CD8-positive, alpha-beta memory T cell (primary cell): Measurements from ENCODE around the gene ARHGAP27. TPM values are rescaled to one million over a fixed set of nuclear protein-coding genes. Genes with fewer than 3 reads are reported as not detected.

ENCODE experiments used
- CTCF ChIA-PET: fragments of 350-600 bp; sonication (Branson Sonifier 250); formaldehyde crosslinking; loops from one replicate; lab custom pipeline; 2021; ENCODE audit warnings: antibody characterized with exemption; lab: Charles Lee
- POLR2A ChIA-PET: fragments of 350-600 bp; sonication (Branson Sonifier 250); formaldehyde crosslinking; loops from one replicate; lab custom pipeline; 2021; ENCODE audit warnings: antibody characterized with exemption; lab: Charles Lee
- DNase-seq, 5 donors: peaks; one replicate each; pipeline versions ENCODE4 v3.0.0 to v3.0.0-alpha.2; 2020 to 2022; ENCODE audit warnings: mixed read lengths in 1 of 5
- H3K27ac ChIP-seq: one replicate; pipeline ENCODE4 v1.7.0; 2013; ENCODE audit warnings: low read depth, mild to moderate bottlenecking, low read length, moderate library complexity
- H3K27me3 ChIP-seq: 2 replicates; pipeline ENCODE4 v1.7.0; 2013; ENCODE audit warnings: low read length, mild to moderate bottlenecking; ENCODE audit not compliant: insufficient read depth, poor library complexity, severe bottlenecking
- H3K36me3 ChIP-seq: 2 replicates; pipeline ENCODE4 v1.7.0; 2013; ENCODE audit warnings: mild to moderate bottlenecking, low read length, moderate library complexity; ENCODE audit not compliant: insufficient read depth
- H3K4me1 ChIP-seq: 2 replicates; pipeline ENCODE4 v1.7.0; 2013; ENCODE audit warnings: mild to moderate bottlenecking, low read length, moderate library complexity; ENCODE audit not compliant: insufficient read depth
- H3K4me3 ChIP-seq: 2 replicates; pipeline ENCODE4 v1.7.0; 2013; ENCODE audit warnings: mild to moderate bottlenecking, low read length
- H3K9me3 ChIP-seq: 2 replicates; pipeline ENCODE4 v1.7.0; 2013; ENCODE audit warnings: mild to moderate bottlenecking, low read length
- H3K27ac Mint-ChIP-seq, 8 donors: one replicate each; pipeline ENCODE4 v1.8.0; 2020 to 2021; ENCODE audit warnings: mixed read lengths in 8 of 8, mild to moderate bottlenecking in 6 of 8, inconsistent platforms in 3 of 8, moderate library complexity in 3 of 8
- H3K27me3 Mint-ChIP-seq, 2 donors: one replicate each; pipeline ENCODE4 v1.8.0; 2020 to 2021; ENCODE audit warnings: mixed read lengths in 2 of 2, mild to moderate bottlenecking in 1 of 2, moderate library complexity in 1 of 2
- H3K36me3 Mint-ChIP-seq, 3 donors: one replicate each; pipeline ENCODE4 v1.8.0; 2020 to 2021; ENCODE audit warnings: mixed read lengths in 3 of 3, inconsistent platforms in 1 of 3, mild to moderate bottlenecking in 1 of 3
- H3K4me1 Mint-ChIP-seq, 3 donors: one replicate each; pipeline ENCODE4 v1.8.0; 2020 to 2021; ENCODE audit warnings: mixed read lengths in 3 of 3, inconsistent platforms in 1 of 3, mild to moderate bottlenecking in 1 of 3
- H3K4me3 Mint-ChIP-seq, 7 donors: one replicate each; pipeline ENCODE4 v1.8.0; 2020 to 2021; ENCODE audit warnings: mixed read lengths in 7 of 7, mild to moderate bottlenecking in 6 of 7, moderate library complexity in 4 of 7, inconsistent platforms in 2 of 7
- H3K9me3 Mint-ChIP-seq, 5 donors: one replicate each; pipeline ENCODE4 v1.8.0; 2020 to 2022; ENCODE audit warnings: mixed read lengths in 5 of 5, mild to moderate bottlenecking in 3 of 5, moderate library complexity in 2 of 5, inconsistent platforms in 1 of 5
- polyA plus RNA-seq: library from polyadenylated mRNA; unstranded; fragments of 300-500 nt; fragmentation: Illumina TruSeq; gene quantifications from one replicate; pipeline ENCODE4 v1.2.3, GENCODE V29; 2021
- total RNA-seq, 2 experiments: library from RNA; stranded (reverse); gene quantifications; one replicate each; pipeline ENCODE4 v1.2.3, GENCODE V29; 2021

Gene ARHGAP27
- total and polyA plus RNA-seq, 3 experiments from 2014 or later = 32.3 to 43.8 (median 39.9) TPM

DNA sequence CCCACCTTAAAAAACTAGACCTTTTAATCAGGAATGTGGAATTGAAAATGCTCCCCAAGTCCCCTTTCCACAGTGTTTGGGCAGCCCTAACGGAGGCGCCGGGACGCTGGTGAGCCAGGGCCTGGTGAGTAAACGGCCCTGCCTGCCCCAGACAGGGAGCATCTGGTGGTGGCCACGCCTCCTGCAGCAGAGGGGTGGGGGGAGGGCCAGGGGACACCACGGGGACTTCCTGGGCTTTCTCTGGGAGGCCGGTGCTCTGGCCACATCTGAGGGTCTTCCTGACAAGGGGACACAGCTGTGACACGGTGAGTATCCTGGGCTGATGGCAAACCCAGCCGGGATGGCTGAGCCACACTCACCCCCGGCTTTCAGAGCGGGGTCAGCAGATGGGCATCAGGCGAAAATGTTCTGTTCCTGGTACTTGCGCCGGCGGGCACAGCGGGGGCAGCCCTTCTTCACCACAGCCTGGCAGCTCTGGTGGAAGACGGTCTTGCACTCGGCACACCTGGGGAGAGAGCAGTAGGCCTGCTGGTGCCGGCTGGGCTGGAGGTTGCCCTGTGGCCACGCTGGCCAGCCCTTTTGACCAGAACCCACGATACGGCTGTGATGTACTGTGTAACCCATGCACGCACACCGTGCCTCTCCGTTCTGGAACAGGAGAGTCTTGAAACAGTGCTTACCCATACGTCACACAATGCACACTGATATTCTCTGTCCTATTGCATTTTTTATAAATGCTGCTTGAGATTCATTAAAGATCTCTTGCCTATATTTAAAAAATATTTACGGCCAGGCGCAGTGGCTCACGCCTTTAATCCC, 5.0 kb upstream of the ARHGAP27 start:
- H3K9me3 Mint-ChIP-seq = no peaks in the 10 kb centered on the region
- no peaks in the 10 kb centered on the region for H3K27me3 Mint-ChIP-seq
- no peaks in the 10 kb centered on the region for H3K27me3 ChIP-seq
- no peaks in the 10 kb centered on the region for H3K9me3 ChIP-seq
- H3K4me3 ChIP-seq = no peak overlapping the region
- peak in 1 of 5 donors; percentile 36 for DNase-seq
- peaks cover 0 to 43% (median 0%) of the 10 kb centered on the region in 3 donors for H3K36me3 Mint-ChIP-seq
- peaks cover 2 to 4% (median 4%) of the 10 kb centered on the region in 3 donors for H3K4me1 Mint-ChIP-seq
- H3K36me3 ChIP-seq = peaks cover 8% of the 10 kb centered on the region
- H3K27ac Mint-ChIP-seq = no peak overlapping the region
- POLR2A ChIA-PET = no interaction called here
- H3K27ac ChIP-seq = no peak overlapping the region
- H3K4me1 ChIP-seq = no peaks in the 10 kb centered on the region
- no peak overlapping the region for H3K4me3 Mint-ChIP-seq
- CTCF ChIA-PET = no interaction called here

DNA sequence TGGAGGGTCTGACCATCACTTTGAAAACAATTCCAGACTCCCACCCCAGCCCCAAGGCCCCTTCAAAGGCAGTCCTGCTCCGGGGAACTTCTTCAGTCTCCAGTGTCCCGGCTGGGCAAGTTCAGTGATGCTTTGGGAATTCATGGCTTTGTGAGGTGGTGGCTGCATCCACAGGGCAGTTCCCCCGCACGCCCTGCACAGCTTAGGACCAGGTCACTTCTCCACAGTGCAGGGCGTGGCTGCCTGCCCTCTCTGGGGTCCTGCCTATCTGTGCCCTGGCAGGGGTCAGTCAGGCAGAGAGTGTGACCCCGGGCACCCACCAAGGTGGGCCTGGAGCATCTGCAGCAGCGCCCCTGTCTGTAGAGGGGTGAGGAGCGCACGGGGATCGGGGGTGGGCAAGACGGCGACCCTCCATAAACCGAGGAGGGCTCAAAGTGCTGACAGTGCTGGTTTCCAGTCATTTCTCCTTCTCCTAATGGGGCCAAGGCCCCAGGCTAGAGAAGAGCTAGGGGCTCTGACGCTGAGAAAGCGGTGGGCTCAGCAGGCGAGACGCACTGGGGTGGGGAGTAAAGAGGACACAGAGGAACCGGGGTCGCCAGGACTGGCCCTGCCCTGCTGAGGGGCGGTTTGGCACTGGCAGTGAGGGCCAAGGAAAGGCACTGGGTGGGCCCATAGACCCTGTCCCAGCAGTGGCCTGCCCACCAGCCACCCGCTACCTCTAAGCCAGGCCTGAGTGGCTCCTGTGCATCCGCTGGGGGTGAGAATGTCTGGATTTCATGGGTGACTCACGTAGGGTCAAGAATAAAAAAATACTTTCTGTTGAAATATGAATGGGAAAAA, 4.2 kb upstream of the ARHGAP27 start:
- peaks cover 3% of the 10 kb centered on the region for H3K4me1 ChIP-seq
- peaks cover 8% of the 10 kb centered on the region for H3K36me3 ChIP-seq
- H3K9me3 ChIP-seq = no peaks in the 10 kb centered on the region
- Mint-ChIP-seq H3K27me3 (no peaks in the 10 kb centered on the region), H3K4me3 (no peak overlapping the region), H3K27ac (no peak overlapping the region), H3K9me3 (no peaks in the 10 kb centered on the region), H3K36me3 (peaks cover 0 to 41% (median 0%) of the 10 kb centered on the region in 3 donors), H3K4me1 (peaks cover 2 to 4% (median 4%) of the 10 kb centered on the region in 3 donors)
- peak in 1 of 5 donors; percentile 38 for DNase-seq
- H3K4me3 ChIP-seq = no peak overlapping the region
- ChIA-PET POLR2A (no interaction called here), CTCF (no interaction called here)
- H3K27me3 ChIP-seq = no peaks in the 10 kb centered on the region
- H3K27ac ChIP-seq = no peak overlapping the region

DNA sequence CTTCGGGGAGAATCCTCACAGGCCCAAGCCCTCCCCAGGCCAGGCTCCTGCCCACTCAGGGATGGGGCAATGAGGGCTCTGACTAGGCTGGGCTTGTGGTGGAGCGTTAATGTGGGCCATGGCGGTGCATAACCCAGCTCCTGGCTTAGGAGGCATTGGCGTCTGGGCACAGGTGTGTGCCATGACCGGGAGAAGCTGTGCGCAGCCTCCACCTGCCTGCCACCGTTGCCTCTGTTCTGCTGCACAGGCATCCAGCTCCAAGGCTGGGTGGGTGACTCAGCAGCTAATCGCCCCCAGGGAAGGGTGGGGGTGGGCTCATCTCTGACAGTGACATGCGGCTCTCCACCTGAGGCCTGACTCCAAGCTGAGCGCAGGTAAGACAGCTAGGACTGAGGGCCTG, 3.5 kb upstream of the ARHGAP27 start:
- DNase-seq = peak in 1 of 5 donors; percentile 24
- Mint-ChIP-seq H3K36me3 (peaks cover 0 to 41% (median 0%) of the 10 kb centered on the region in 3 donors), H3K4me1 (peaks cover 4 to 8% (median 4%) of the 10 kb centered on the region in 3 donors), H3K27me3 (no peaks in the 10 kb centered on the region), H3K9me3 (no peaks in the 10 kb centered on the region), H3K27ac (peak overlapping the region in 1 of 8 donors; percentile 88), H3K4me3 (no peak overlapping the region)
- POLR2A ChIA-PET = interaction anchor here (0.5 kb wide), 1 partner anchor 396 kb away, joined by 3 read pairs; no protein-coding TSS in a partner anchor
- peaks cover 8% of the 10 kb centered on the region for H3K36me3 ChIP-seq
- H3K27ac ChIP-seq = no peak overlapping the region
- CTCF ChIA-PET = no interaction called here
- H3K9me3 ChIP-seq = no peaks in the 10 kb centered on the region
- no peaks in the 10 kb centered on the region for H3K27me3 ChIP-seq
- H3K4me3 ChIP-seq = no peak overlapping the region
- peaks cover 5% of the 10 kb centered on the region for H3K4me1 ChIP-seq

DNA sequence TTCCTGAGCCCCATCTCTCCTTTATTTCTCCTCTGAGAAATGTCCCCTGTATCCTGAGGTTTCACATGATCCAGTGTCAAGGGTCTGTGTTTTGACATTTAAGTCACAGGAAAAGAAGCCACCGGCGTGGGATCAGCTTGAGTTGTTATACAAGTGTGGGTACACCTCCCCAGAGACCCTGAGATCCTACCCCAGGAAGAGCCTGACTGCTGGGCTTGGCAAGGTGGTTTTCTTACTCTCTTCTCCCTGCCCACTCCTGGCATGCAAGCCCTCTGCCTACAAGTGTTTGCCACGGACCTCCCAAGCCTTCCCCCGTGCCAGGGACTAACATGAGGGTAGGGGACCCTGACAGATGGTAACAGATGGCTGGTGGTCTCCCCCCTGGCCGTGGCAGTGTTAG, 2.8 kb upstream of the ARHGAP27 start:
- H3K9me3 ChIP-seq = no peaks in the 10 kb centered on the region
- peaks cover 7% of the 10 kb centered on the region for H3K4me1 ChIP-seq
- no peaks in the 10 kb centered on the region for H3K27me3 ChIP-seq
- H3K9me3 Mint-ChIP-seq = no peaks in the 10 kb centered on the region
- peaks cover 8% of the 10 kb centered on the region for H3K36me3 ChIP-seq
- DNase-seq = peak in 1 of 5 donors; percentile 38
- peaks cover 10 to 15% (median 10%) of the 10 kb centered on the region in 3 donors for H3K4me1 Mint-ChIP-seq
- H3K27ac ChIP-seq = no peak overlapping the region
- H3K36me3 Mint-ChIP-seq = peaks cover 0 to 41% (median 0%) of the 10 kb centered on the region in 3 donors
- peak overlapping the region in 6 of 8 donors; percentile 37 to 87 (median 76) for H3K27ac Mint-ChIP-seq
- CTCF ChIA-PET = no interaction called here
- POLR2A ChIA-PET = no interaction called here
- H3K27me3 Mint-ChIP-seq = no peaks in the 10 kb centered on the region
- peak overlapping the region in 2 of 7 donors; percentile 50 to 54 for H3K4me3 Mint-ChIP-seq
- H3K4me3 ChIP-seq = no peak overlapping the region

DNA sequence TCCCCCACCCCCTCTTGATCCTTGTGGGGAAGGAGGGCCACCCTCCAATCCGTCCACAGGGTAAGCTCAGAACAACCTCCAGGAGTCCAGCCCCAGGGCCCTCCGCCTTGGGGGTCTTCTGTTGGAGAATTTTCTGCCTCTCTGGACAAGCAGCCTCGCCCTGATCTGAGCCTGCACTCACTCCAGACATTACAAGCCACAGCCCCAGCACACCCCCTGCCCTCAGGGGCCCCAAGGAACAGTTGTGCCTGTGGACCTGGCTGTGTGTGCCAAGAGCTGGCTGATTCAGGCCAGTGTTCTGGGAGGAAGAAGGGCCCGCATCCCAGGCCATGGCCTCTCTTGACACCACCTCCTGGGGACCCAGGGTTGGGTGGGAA, 477 bp upstream of the ARHGAP27 start:
- Histone ChIP-seq H3K4me3 (no peak overlapping the region), H3K36me3 (no peaks in the 10 kb centered on the region), H3K27me3 (no peaks in the 10 kb centered on the region), H3K27ac (no peak overlapping the region), H3K4me1 (peaks cover 15% of the 10 kb centered on the region), H3K9me3 (no peaks in the 10 kb centered on the region)
- DNase-seq = peak in 1 of 5 donors; percentile 41
- ChIA-PET POLR2A (no interaction called here), CTCF (no interaction called here)
- H3K36me3 Mint-ChIP-seq = peaks cover 0 to 24% (median 0%) of the 10 kb centered on the region in 3 donors
- peak overlapping the region; percentile 58 to 81 (median 71) for H3K4me3 Mint-ChIP-seq
- peaks cover 18 to 29% (median 19%) of the 10 kb centered on the region in 3 donors for H3K4me1 Mint-ChIP-seq
- no peaks in the 10 kb centered on the region for H3K9me3 Mint-ChIP-seq
- H3K27me3 Mint-ChIP-seq = no peaks in the 10 kb centered on the region
- peak overlapping the region in 3 of 8 donors; percentile 26 to 47 (median 43) for H3K27ac Mint-ChIP-seq

DNA sequence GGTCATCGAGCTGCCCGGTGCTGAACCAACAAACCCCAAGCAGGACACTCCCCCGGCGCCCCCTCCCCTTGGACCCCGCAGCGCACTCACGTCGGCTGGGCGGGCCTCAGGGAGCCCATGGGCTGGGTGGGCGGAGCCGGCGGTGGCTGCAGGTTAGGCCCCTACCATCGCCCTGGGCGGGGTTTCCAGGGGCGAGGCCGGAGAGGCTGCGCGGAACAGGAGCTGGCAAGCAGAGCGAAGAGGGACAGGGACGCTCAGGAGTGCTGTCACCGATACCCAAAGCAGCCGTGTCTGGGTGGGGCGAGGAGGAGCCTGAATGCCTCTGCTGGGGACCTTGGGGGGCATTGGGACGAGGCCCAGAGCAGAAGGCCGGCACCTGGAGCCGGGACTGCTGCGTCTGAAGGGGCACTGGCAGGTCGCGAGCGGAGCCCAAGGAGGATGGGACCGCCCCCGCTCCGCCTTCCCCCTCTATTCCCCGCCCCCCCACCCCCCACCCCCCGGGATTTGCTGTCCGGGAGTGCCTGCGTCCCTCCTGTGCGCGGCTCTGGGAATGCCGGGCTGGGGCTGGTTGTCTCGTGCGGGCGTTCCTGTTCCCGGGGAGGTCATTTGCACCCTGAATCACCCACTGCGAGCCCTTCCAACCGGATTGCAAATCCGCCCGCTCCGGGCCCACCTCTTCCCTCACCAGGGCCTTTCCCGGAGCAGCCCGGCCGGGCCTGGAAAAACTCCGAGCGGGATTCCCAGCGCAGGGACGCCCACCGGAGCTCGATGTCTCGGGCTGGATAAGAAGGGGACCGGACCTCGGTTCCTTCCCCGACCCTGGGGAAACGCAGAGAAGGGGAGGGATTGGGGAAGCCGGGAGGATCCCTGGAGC, 902 bp downstream of the ARHGAP27 start:
- H3K27me3 Mint-ChIP-seq = no peaks in the 10 kb centered on the region
- no peak overlapping the region for H3K27ac ChIP-seq
- H3K9me3 ChIP-seq = no peaks in the 10 kb centered on the region
- no peaks in the 10 kb centered on the region for H3K36me3 ChIP-seq
- peaks cover 15% of the 10 kb centered on the region for H3K4me1 ChIP-seq
- DNase-seq = peak; percentile 55 to 81 (median 68)
- H3K36me3 Mint-ChIP-seq = peaks cover 0 to 12% (median 0%) of the 10 kb centered on the region in 3 donors
- peak overlapping the region; percentile 56 for H3K4me3 ChIP-seq
- H3K27ac Mint-ChIP-seq = peak overlapping the region in 3 of 8 donors; percentile 50 to 79 (median 78)
- no peaks in the 10 kb centered on the region for H3K27me3 ChIP-seq
- peaks cover 22 to 33% (median 22%) of the 10 kb centered on the region in 3 donors for H3K4me1 Mint-ChIP-seq
- no peaks in the 10 kb centered on the region for H3K9me3 Mint-ChIP-seq
- POLR2A ChIA-PET = interaction anchor here (1.2 to 1.8 kb wide), 2 partner anchors 9 to 11 kb away, joined by 3 to 7 read pairs; no protein-coding TSS in a partner anchor
- H3K4me3 Mint-ChIP-seq = peak overlapping the region; percentile 82 to 91 (median 87)
- CTCF ChIA-PET = interaction anchor here (0.9 kb wide), 1 partner anchor 399 kb away, joined by 3 read pairs; no protein-coding TSS in a partner anchor
